K562 (cell line): Measurements from ENCODE around the gene LRP2BP. TPM values are rescaled to one million over a fixed set of nuclear protein-coding genes. Genes with fewer than 3 reads are reported as not detected.
"Not testable (repeated sequence)": the region's sequence is repeated elsewhere in the genome, so short reads cannot be mapped to it uniquely, and the experiment has no call there.

Experiments
- ATAC-seq: fragments of 200-7000 bp; cut with Tn5 transposase; 3 replicates; pipeline ENCODE4 v1.9.1; 2020; ENCODE audit warnings: moderate library complexity
- BruUV-seq: library from RNA; stranded (reverse); fragments of 400-500 nt; replicated peaks from 2 replicates; lab custom pipeline; 2021; lab: Mats Ljungman, UMichigan
- CTCF ChIA-PET: fragments of 300-600 bp; formaldehyde crosslinking; extraction: SDS; loops from one replicate; lab custom pipeline; 2021; ENCODE audit warnings: low intra/inter-chr PET ratio; lab: Yijun Ruan, JAX
- POLR2A ChIA-PET: fragments of 300-600, 350-650 bp; sonication (Branson Sonifier 250); formaldehyde crosslinking; extraction: SDS; loops from one replicate; lab custom pipeline; 2021; ENCODE audit warnings: antibody characterized with exemption, inconsistent platforms; lab: Yijun Ruan, JAX
- DNase-seq, 4 experiments: peaks; one replicate each; pipeline versions ENCODE4 v3.0.0 to v3.0.0-alpha.2; 2011 to 2018; ENCODE audit warnings: low spot score in 3 of 4, mixed read lengths in 3 of 4; ENCODE audit errors: extremely low read depth in 1 of 4
- FAIRE-seq: peaks from 2 replicates; lab custom pipeline; 2011; peaks lifted over from hg19 to GRCh38; lab: Jason Lieb, UNC
- H2AFZ ChIP-seq: 2 replicates; pipeline ENCODE4 v1.6.0; 2011; ENCODE audit warnings: low read depth, low read length, control low read depth, inconsistent platforms
- H3K27ac ChIP-seq: fragments of 200-600 bp; 3 replicates; pipeline ENCODE4 v1.8.0; 2011; ENCODE audit warnings: low read depth, mild to moderate bottlenecking, control low read depth, inconsistent platforms, low read length, moderate library complexity, mixed read lengths; ENCODE audit errors: extremely low read depth
- H3K27me3 ChIP-seq, 2 experiments: fragments of 300-600 bp in 1 of 2; 2 replicates in 1 of 2; 3 replicates in 1 of 2; pipeline versions ENCODE4 v1.6.0 to v1.8.0; 2011; ENCODE audit warnings: inconsistent platforms in 2 of 2, low read length in 2 of 2, mild to moderate bottlenecking in 1 of 2, mixed read lengths in 1 of 2, moderate library complexity in 1 of 2; ENCODE audit not compliant: control insufficient read depth in 2 of 2, insufficient read depth in 2 of 2
- H3K36me3 ChIP-seq: fragments of 300-600 bp; 3 replicates; pipeline ENCODE4 v1.8.0; 2011; ENCODE audit warnings: mild to moderate bottlenecking, low read length, inconsistent platforms; ENCODE audit not compliant: control insufficient read depth, insufficient read depth
- H3K4me1 ChIP-seq, 2 experiments: fragments of 200-600 bp in 1 of 2; replicated peaks in 1 of 2; 2 replicates in 1 of 2; 3 replicates in 1 of 2; pipeline versions ENCODE4 v1.5.1 to v1.8.0; 2011; ENCODE audit warnings: inconsistent platforms in 2 of 2, low read length in 2 of 2, mild to moderate bottlenecking in 1 of 2, mixed read lengths in 1 of 2, moderate library complexity in 1 of 2; ENCODE audit not compliant: control insufficient read depth in 2 of 2, insufficient read depth in 2 of 2
- H3K4me2 ChIP-seq: 2 replicates; pipeline ENCODE4 v1.6.1; 2011; ENCODE audit warnings: low read length, control low read depth, inconsistent platforms, mixed read lengths; ENCODE audit not compliant: insufficient read depth
- H3K4me3 ChIP-seq: fragments of 200-600 bp; sonication (generic), shearing (Covaris generic); 2 replicates; pipeline ENCODE4 v1.5.1; 2016; ENCODE audit warnings: control low read depth, inconsistent platforms
- H3K79me2 ChIP-seq: fragments of 200-600 bp; 3 replicates; pipeline ENCODE4 v1.8.0; 2011; ENCODE audit warnings: low read length, inconsistent platforms; ENCODE audit not compliant: control insufficient read depth, insufficient read depth
- H3K9ac ChIP-seq, 2 experiments: 2 replicates each; pipeline versions ENCODE4 v1.6.0 to v1.6.1; 2011; ENCODE audit warnings: low read depth in 2 of 2, low read length in 2 of 2, control low read depth in 1 of 2, inconsistent platforms in 1 of 2, mild to moderate bottlenecking in 1 of 2, mixed read lengths in 1 of 2; ENCODE audit not compliant: insufficient read depth in 1 of 2
- H3K9me1 ChIP-seq: one replicate; pipeline ENCODE4 v1.6.0; 2011; ENCODE audit warnings: inconsistent platforms, mild to moderate bottlenecking, low read length, moderate library complexity; ENCODE audit not compliant: control insufficient read depth, insufficient read depth
- H3K9me3 ChIP-seq: replicated peaks from 2 replicates; pipeline ENCODE4 v1.5.1; 2011; ENCODE audit warnings: low read depth, low read length, inconsistent platforms; ENCODE audit not compliant: control insufficient read depth, insufficient read depth
- H4K20me1 ChIP-seq: replicated peaks from 2 replicates; pipeline ENCODE4 v1.6.1; 2011; ENCODE audit warnings: low read length, inconsistent platforms, mixed read lengths; ENCODE audit not compliant: control insufficient read depth, insufficient read depth
- BCOR ChIP-seq: fragments of 450-650 bp; IDR thresholded peaks from 2 replicates; pipeline ENCODE4 v1.6.1; 2016
- HDAC1 ChIP-seq, 2 experiments: fragments of 450-650 bp; IDR thresholded peaks; 2 replicates each; pipeline ENCODE4 v1.6.1; 2016 to 2017; ENCODE audit warnings: inconsistent platforms in 1 of 2, mild to moderate bottlenecking in 1 of 2, moderate library complexity in 1 of 2
- KDM1A ChIP-seq, 2 experiments: fragments of 450-650 bp; IDR thresholded peaks; 2 replicates each; pipeline ENCODE4 v1.6.1; 2016; ENCODE audit warnings: mild to moderate bottlenecking in 2 of 2
- SMARCA5 ChIP-seq: fragments of 450-650 bp; IDR thresholded peaks from 2 replicates; pipeline ENCODE4 v1.6.1; 2016
- ZNF146 ChIP-seq: IDR thresholded peaks from one replicate; pipeline ENCODE4 v1.6.1; 2018; ENCODE audit warnings: missing compliant biosample characterization; ENCODE audit not compliant: unreplicated experiment
- WGBS: fragments of 100-300 bp; shearing (Covaris generic); methylation state at CpG from one replicate; pipeline ENCODE4 v1.1.6; 2016; ENCODE audit warnings: low coverage, mixed read lengths; ENCODE audit not compliant: insufficient coverage; ENCODE audit errors: missing lambda C conversion rate; 5-methylcytosine and 5-hydroxymethylcytosine counted together
- in situ Hi-C: fragments of 300-500 bp; cut with MboI; formaldehyde crosslinking; loops from 4 replicates; pipeline ENCODE4 v1.15.0; 2018; ENCODE audit warnings: inconsistent platforms, mixed read lengths
- intact Hi-C: fragments of 100-400 bp; cut with micrococcal nuclease; formaldehyde crosslinking; loops from 2 replicates; pipeline ENCODE4 v1.14.2; 2022
- polyA plus RNA-seq, 8 experiments: library from polyadenylated mRNA; depleted of rRNA in 4 of 8; stranded (reverse) in 5 of 8; unstranded in 3 of 8; fragments of >200 nt; fragmentation: Nextera tagmentation in 2 of 8; fragmentation: Illumina TruSeq in 1 of 8; extraction: Ambion mirVana in 2 of 8; extraction: Trizol in 1 of 8; gene quantifications; 2 replicates each; pipeline versions ENCODE4 v1.2.1 to v1.2.3, GENCODE V29; 2011 to 2014; ENCODE audit warnings: inconsistent platforms in 1 of 8, missing spikeins in 1 of 8
- small RNA-seq: library from RNA; depleted of rRNA; stranded (forward); fragments of <200 nt; gene quantifications from one replicate; pipeline ENCODE3, GENCODE V24; 2014
- total RNA-seq, 7 experiments: library from RNA; depleted of rRNA in 6 of 7; stranded (reverse); fragments of >200 nt in 6 of 7; fragmentation: Illumina TruSeq in 2 of 7; extraction: Trizol in 2 of 7; gene quantifications; 2 replicates each; pipeline versions ENCODE4 v1.2.1 to v1.2.3, GENCODE V29; 2011 to 2021; ENCODE audit warnings: low replicate concordance in 1 of 7
- TF ChIP-seq, protein P1 (sequence below): fragments of 450-650 bp; IDR thresholded peaks from 2 replicates; pipeline ENCODE4 v1.6.1; 2016; ENCODE audit warnings: mild to moderate bottlenecking

The LRP2BP gene
- total and polyA plus RNA-seq, 9 of the 15 experiments (the other 6 are each of a cell fraction or from before 2014, with no cell fraction given) = 0.42 to 2.1 (median 0.62) TPM

- 97% methylated on average over 2 of the region's 3 CpGs for WGBS
- H3K79me2 ChIP-seq, H3K9me1 ChIP-seq, in situ Hi-C loops, POLR2A ChIA-PET, BruUV-seq, FAIRE-seq, H2AFZ ChIP-seq, H3K4me2 ChIP-seq, H3K9me3 ChIP-seq, CTCF ChIA-PET, H3K4me3 ChIP-seq, ATAC-seq, DNase-seq, H4K20me1 ChIP-seq, H3K27ac ChIP-seq, H3K9ac ChIP-seq, H3K27me3 ChIP-seq: not testable (repeated sequence)
- intact Hi-C loops = loop anchor here (5.0 kb wide), 1 partner anchor 80 kb away; the partner anchor contains the start of genes ANKRD37 and LRP2BP
- peak; percentile 82 for TF ChIP-seq BCOR
- TF ChIP-seq KDM1A (IDR thresholded peaks at IDR 0.05) = peak; percentile 26 to 80; a peak in 3 of 4 replicates
- 0 out of 2 replicates have a peak, but pooled peaks have one; percentile 73 for TF ChIP-seq SMARCA5
- TF ChIP-seq, protein P1, sequence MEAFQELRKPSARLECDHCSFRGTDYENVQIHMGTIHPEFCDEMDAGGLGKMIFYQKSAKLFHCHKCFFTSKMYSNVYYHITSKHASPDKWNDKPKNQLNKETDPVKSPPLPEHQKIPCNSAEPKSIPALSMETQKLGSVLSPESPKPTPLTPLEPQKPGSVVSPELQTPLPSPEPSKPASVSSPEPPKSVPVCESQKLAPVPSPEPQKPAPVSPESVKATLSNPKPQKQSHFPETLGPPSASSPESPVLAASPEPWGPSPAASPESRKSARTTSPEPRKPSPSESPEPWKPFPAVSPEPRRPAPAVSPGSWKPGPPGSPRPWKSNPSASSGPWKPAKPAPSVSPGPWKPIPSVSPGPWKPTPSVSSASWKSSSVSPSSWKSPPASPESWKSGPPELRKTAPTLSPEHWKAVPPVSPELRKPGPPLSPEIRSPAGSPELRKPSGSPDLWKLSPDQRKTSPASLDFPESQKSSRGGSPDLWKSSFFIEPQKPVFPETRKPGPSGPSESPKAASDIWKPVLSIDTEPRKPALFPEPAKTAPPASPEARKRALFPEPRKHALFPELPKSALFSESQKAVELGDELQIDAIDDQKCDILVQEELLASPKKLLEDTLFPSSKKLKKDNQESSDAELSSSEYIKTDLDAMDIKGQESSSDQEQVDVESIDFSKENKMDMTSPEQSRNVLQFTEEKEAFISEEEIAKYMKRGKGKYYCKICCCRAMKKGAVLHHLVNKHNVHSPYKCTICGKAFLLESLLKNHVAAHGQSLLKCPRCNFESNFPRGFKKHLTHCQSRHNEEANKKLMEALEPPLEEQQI = 0 out of 2 replicates have a peak, but pooled peaks have one; percentile 56
- TF ChIP-seq ZNF146 (CRISPR knock-in tag) = peak; percentile 98
- peak in 1 of 2 experiments; percentile 34; a peak in 1 of 4 replicates for TF ChIP-seq HDAC1 (IDR thresholded peaks at IDR 0.05)
- Histone ChIP-seq H3K4me1 (peaks cover 0 to 12% of the 10 kb centered on the region in 2 experiments; a peak in 2 of 5 replicates), H3K36me3 (peaks cover 22% of the 10 kb centered on the region; the same call in 2 of the 3 replicates)
These were observed 78.3 kb downstream of the LRP2BP start for GRCh38 chr4:185317462-185317861.

Small RNAs within 50 kb of the gene (small RNA-seq; reads per million reads assigned to genes)
- gene RF00019 = not detected

Other genes starting within 250 kb of the LRP2BP start
- 19.9 and 22.0 TPM in 2 replicates for gene CFAP97, start 191.9 kb downstream of the LRP2BP start, total RNA-seq (2014; rRNA removed)
- gene CFAP97, start 191.9 kb downstream of the LRP2BP start, total RNA-seq (2014; rRNA removed; fragmentation: Illumina TruSeq; extraction: Trizol) = 57.7 and 68.7 TPM in 2 replicates
- 51.3 and 57.5 TPM in 2 replicates for gene CFAP97, start 191.9 kb downstream of the LRP2BP start, total RNA-seq (2015; rRNA removed; fragmentation: Illumina TruSeq; extraction: Trizol)
- 42.7 and 44.6 TPM in 2 replicates for gene CFAP97, start 191.9 kb downstream of the LRP2BP start, total RNA-seq (2021)
- gene CFAP97, start 191.9 kb downstream of the LRP2BP start, polyA plus RNA-seq (2011; rRNA removed) = 48.0 and 57.8 TPM in 2 replicates
- gene CFAP97, start 191.9 kb downstream of the LRP2BP start, polyA plus RNA-seq (2014; fragmentation: Illumina TruSeq; extraction: Trizol) = 35.7 and 44.4 TPM in 2 replicates
- 10 to 100 TPM; 17.3 to 42.7 TPM for gene CFAP97, start 191.9 kb downstream of the LRP2BP start, polyA plus RNA-seq (2014; fragmentation: Nextera tagmentation; extraction: Ambion mirVana)
- gene CFAP97, start 191.9 kb downstream of the LRP2BP start, polyA plus RNA-seq (2014; rRNA removed) = 21.3 and 24.6 TPM in 2 replicates
- gene SNX25, start 186.3 kb downstream of the LRP2BP start, total RNA-seq (2014; rRNA removed) = 9.4 and 10.4 TPM in 2 replicates
- 15.5 and 18.0 TPM in 2 replicates for gene SNX25, start 186.3 kb downstream of the LRP2BP start, total RNA-seq (2014; rRNA removed; fragmentation: Illumina TruSeq; extraction: Trizol)
- gene SNX25, start 186.3 kb downstream of the LRP2BP start, total RNA-seq (2015; rRNA removed; fragmentation: Illumina TruSeq; extraction: Trizol) = 12.7 and 14.4 TPM in 2 replicates
- 12.6 and 14.4 TPM in 2 replicates for gene SNX25, start 186.3 kb downstream of the LRP2BP start, total RNA-seq (2021)
- 21.9 and 23.4 TPM in 2 replicates for gene SNX25, start 186.3 kb downstream of the LRP2BP start, polyA plus RNA-seq (2011; rRNA removed)
- 10.4 and 13.3 TPM in 2 replicates for gene SNX25, start 186.3 kb downstream of the LRP2BP start, polyA plus RNA-seq (2014; fragmentation: Illumina TruSeq; extraction: Trizol)
- 1 to 10 TPM; 2.5 TPM for gene SNX25, start 186.3 kb downstream of the LRP2BP start, polyA plus RNA-seq (2014; fragmentation: Nextera tagmentation; extraction: Ambion mirVana)
- 9.5 and 9.6 TPM in 2 replicates for gene SNX25, start 186.3 kb downstream of the LRP2BP start, polyA plus RNA-seq (2014; rRNA removed)
- gene ANKRD37, start 917 bp upstream of the LRP2BP start, total RNA-seq (2014; rRNA removed) = 3.8 and 6.5 TPM in 2 replicates
- 2.5 and 3.6 TPM in 2 replicates for gene ANKRD37, start 917 bp upstream of the LRP2BP start, total RNA-seq (2014; rRNA removed; fragmentation: Illumina TruSeq; extraction: Trizol)
- gene ANKRD37, start 917 bp upstream of the LRP2BP start, total RNA-seq (2015; rRNA removed; fragmentation: Illumina TruSeq; extraction: Trizol) = 2.1 and 2.3 TPM in 2 replicates
- gene ANKRD37, start 917 bp upstream of the LRP2BP start, total RNA-seq (2021) = 6.1 and 8.3 TPM in 2 replicates
- gene ANKRD37, start 917 bp upstream of the LRP2BP start, polyA plus RNA-seq (2011; rRNA removed) = 53.7 and 57.3 TPM in 2 replicates
- gene ANKRD37, start 917 bp upstream of the LRP2BP start, polyA plus RNA-seq (2014; fragmentation: Illumina TruSeq; extraction: Trizol) = 1.9 and 3.3 TPM in 2 replicates
- gene ANKRD37, start 917 bp upstream of the LRP2BP start, polyA plus RNA-seq (2014; fragmentation: Nextera tagmentation; extraction: Ambion mirVana) = 1 to 10 TPM; 1.3 to 3.1 TPM
- gene ANKRD37, start 917 bp upstream of the LRP2BP start, polyA plus RNA-seq (2014; rRNA removed) = 5.1 and 11.5 TPM in 2 replicates
- gene UFSP2, start 30.0 kb upstream of the LRP2BP start, total RNA-seq (2014; rRNA removed) = 20.2 and 21.8 TPM in 2 replicates
- gene UFSP2, start 30.0 kb upstream of the LRP2BP start, total RNA-seq (2014; rRNA removed; fragmentation: Illumina TruSeq; extraction: Trizol) = 28.2 and 29.9 TPM in 2 replicates
- 21.2 and 22.0 TPM in 2 replicates for gene UFSP2, start 30.0 kb upstream of the LRP2BP start, total RNA-seq (2015; rRNA removed; fragmentation: Illumina TruSeq; extraction: Trizol)
- 20.7 and 24.5 TPM in 2 replicates for gene UFSP2, start 30.0 kb upstream of the LRP2BP start, total RNA-seq (2021)
- 49.6 and 55.8 TPM in 2 replicates for gene UFSP2, start 30.0 kb upstream of the LRP2BP start, polyA plus RNA-seq (2011; rRNA removed)
- 22.9 and 26.6 TPM in 2 replicates for gene UFSP2, start 30.0 kb upstream of the LRP2BP start, polyA plus RNA-seq (2014; fragmentation: Illumina TruSeq; extraction: Trizol)
- gene UFSP2, start 30.0 kb upstream of the LRP2BP start, polyA plus RNA-seq (2014; fragmentation: Nextera tagmentation; extraction: Ambion mirVana) = 10 to 100 TPM; 41.0 to 45.7 TPM
- 20.1 and 25.0 TPM in 2 replicates for gene UFSP2, start 30.0 kb upstream of the LRP2BP start, polyA plus RNA-seq (2014; rRNA removed)
- not detected in 2 replicates for gene CCDC110, start 75.8 kb upstream of the LRP2BP start, total RNA-seq (2014; rRNA removed)
- 0.07 and 0.22 TPM in 2 replicates for gene CCDC110, start 75.8 kb upstream of the LRP2BP start, total RNA-seq (2014; rRNA removed; fragmentation: Illumina TruSeq; extraction: Trizol)
- gene CCDC110, start 75.8 kb upstream of the LRP2BP start, total RNA-seq (2015; rRNA removed; fragmentation: Illumina TruSeq; extraction: Trizol) = not detected in 2 replicates
- 0.25 TPM in 1 of 2 replicates, not detected in the other for gene CCDC110, start 75.8 kb upstream of the LRP2BP start, total RNA-seq (2021)
- gene CCDC110, start 75.8 kb upstream of the LRP2BP start, polyA plus RNA-seq (2011; rRNA removed) = 0.35 TPM in 1 of 2 replicates, not detected in the other
- 0.16 and 0.37 TPM in 2 replicates for gene CCDC110, start 75.8 kb upstream of the LRP2BP start, polyA plus RNA-seq (2014; fragmentation: Illumina TruSeq; extraction: Trizol)
- under 1 TPM in 1 of 2 experiments, not detected in 1; 0.04 TPM for gene CCDC110, start 75.8 kb upstream of the LRP2BP start, polyA plus RNA-seq (2014; fragmentation: Nextera tagmentation; extraction: Ambion mirVana)
- gene CCDC110, start 75.8 kb upstream of the LRP2BP start, polyA plus RNA-seq (2014; rRNA removed) = 0.04 TPM in 1 of 2 replicates, not detected in the other
- 0.12 TPM in 1 of 2 replicates, not detected in the other for gene PDLIM3, start 139.6 kb upstream of the LRP2BP start, total RNA-seq (2014; rRNA removed)
- gene PDLIM3, start 139.6 kb upstream of the LRP2BP start, total RNA-seq (2014; rRNA removed; fragmentation: Illumina TruSeq; extraction: Trizol) = not detected in 2 replicates
- gene PDLIM3, start 139.6 kb upstream of the LRP2BP start, total RNA-seq (2015; rRNA removed; fragmentation: Illumina TruSeq; extraction: Trizol) = not detected in 2 replicates
- not detected in 2 replicates for gene PDLIM3, start 139.6 kb upstream of the LRP2BP start, total RNA-seq (2021)
- not detected in 2 replicates for gene PDLIM3, start 139.6 kb upstream of the LRP2BP start, polyA plus RNA-seq (2011; rRNA removed)
- not detected in 2 replicates for gene PDLIM3, start 139.6 kb upstream of the LRP2BP start, polyA plus RNA-seq (2014; fragmentation: Illumina TruSeq; extraction: Trizol)
- gene PDLIM3, start 139.6 kb upstream of the LRP2BP start, polyA plus RNA-seq (2014; fragmentation: Nextera tagmentation; extraction: Ambion mirVana) = under 1 TPM in 1 of 2 experiments, not detected in 1; 0.06 TPM
- not detected in 2 replicates for gene PDLIM3, start 139.6 kb upstream of the LRP2BP start, polyA plus RNA-seq (2014; rRNA removed)